Prostate gland (tissue), 2 donors: ENCODE data around the gene TUT7.

Experiments
- POLR2A ChIP-seq: fragments of 450-650 bp; IDR thresholded peaks from one replicate; pipeline ENCODE4 v1.6.1; 2016; ENCODE audit warnings: antibody characterized with exemption, mild to moderate bottlenecking
- POLR2AphosphoS5 ChIP-seq: sonication (generic); formaldehyde crosslinking; IDR thresholded peaks from one replicate; pipeline ENCODE4 v1.6.1; 2017; ENCODE audit warnings: antibody characterized with exemption
- TF ChIP-seq, protein P1 (sequence below), 4 experiments: fragments of 200-600 bp in 2 of 4; fragments of 450-650 bp in 2 of 4; sonication (generic) in 2 of 4; IDR thresholded peaks; 1 replicate in 3 of 4; 2 replicates in 1 of 4; pipeline ENCODE4 v1.5.1; 2016 to 2019; ENCODE audit warnings: antibody characterized with exemption in 4 of 4, mild to moderate bottlenecking in 2 of 4, moderate library complexity in 2 of 4

DNA sequence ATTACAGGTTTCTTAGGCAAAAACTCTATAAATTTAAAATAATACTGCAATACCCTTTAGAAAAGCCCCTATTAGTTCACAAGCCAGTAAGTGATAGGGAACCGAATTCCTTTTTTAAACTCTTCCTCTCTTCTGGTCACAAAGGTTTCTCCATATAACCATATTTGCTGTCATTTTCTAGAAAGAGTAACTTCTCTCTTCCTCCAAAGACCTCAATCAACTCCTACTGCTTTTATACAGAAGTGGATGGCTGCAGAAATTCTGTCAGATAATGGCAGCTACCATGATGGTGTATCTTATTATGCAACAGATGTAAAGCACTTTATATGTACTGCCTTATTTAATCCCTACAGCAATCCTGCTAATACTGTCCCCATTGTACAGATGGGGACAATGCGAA, 6.2 kb downstream of the TUT7 start:
- TF ChIP-seq POLR2AphosphoS5 (no peak), POLR2A (no peak)
- TF ChIP-seq, protein P1, sequence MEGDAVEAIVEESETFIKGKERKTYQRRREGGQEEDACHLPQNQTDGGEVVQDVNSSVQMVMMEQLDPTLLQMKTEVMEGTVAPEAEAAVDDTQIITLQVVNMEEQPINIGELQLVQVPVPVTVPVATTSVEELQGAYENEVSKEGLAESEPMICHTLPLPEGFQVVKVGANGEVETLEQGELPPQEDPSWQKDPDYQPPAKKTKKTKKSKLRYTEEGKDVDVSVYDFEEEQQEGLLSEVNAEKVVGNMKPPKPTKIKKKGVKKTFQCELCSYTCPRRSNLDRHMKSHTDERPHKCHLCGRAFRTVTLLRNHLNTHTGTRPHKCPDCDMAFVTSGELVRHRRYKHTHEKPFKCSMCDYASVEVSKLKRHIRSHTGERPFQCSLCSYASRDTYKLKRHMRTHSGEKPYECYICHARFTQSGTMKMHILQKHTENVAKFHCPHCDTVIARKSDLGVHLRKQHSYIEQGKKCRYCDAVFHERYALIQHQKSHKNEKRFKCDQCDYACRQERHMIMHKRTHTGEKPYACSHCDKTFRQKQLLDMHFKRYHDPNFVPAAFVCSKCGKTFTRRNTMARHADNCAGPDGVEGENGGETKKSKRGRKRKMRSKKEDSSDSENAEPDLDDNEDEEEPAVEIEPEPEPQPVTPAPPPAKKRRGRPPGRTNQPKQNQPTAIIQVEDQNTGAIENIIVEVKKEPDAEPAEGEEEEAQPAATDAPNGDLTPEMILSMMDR (IDR thresholded peaks at IDR 0.05) = no peak
